Uterus (tissue), 2 donors: ENCODE data around the gene GEMIN7.

ENCODE experiments used
- CTCF ChIP-seq, 4 experiments: fragments of 200-600 bp in 2 of 4; fragments of 450-650 bp in 2 of 4; sonication (generic) in 2 of 4; IDR thresholded peaks; one replicate each; pipeline ENCODE4 v1.5.1; 2016 to 2019; ENCODE audit warnings: antibody characterized with exemption in 4 of 4, mild to moderate bottlenecking in 2 of 4, moderate library complexity in 1 of 4
- POLR2A ChIP-seq, 2 donors: fragments of 450-650 bp; IDR thresholded peaks; one replicate each; pipeline ENCODE4 v1.6.1; 2016; ENCODE audit warnings: antibody characterized with exemption in 2 of 2, mild to moderate bottlenecking in 1 of 2, moderate library complexity in 1 of 2

- TF ChIP-seq CTCF (IDR thresholded peaks at IDR 0.05) (no peak), POLR2A (IDR thresholded peaks at IDR 0.05) (no peak)
Measured at GRCh38 chr19:45094137-45094536, 15.1 kb downstream of the GEMIN7 start.
